ENCODE measurements around the gene PLA2G4C.

Gene PLA2G4C

GRCh38 chr19:48110350-48110966, at the start of gene PLA2G4C:
TSS of gene PLA2G4C (minus strand) at chr19:48110817. CDS start at chr19:48106529, 4,288 bp downstream.
- DNase-seq, result peak; percentile 65 to 89

GRCh38 chr19:48158210-48158790, 47.7 kb upstream of the PLA2G4C start:
- no peak for DNase-seq

- no peak for DNase-seq
These were observed 43.4 kb upstream of the PLA2G4C start for GRCh38 chr19:48154003-48154402.

- peak; percentile 12 to 16 for DNase-seq
These were observed 41.9 kb upstream of the PLA2G4C start for GRCh38 chr19:48152551-48152950.

- no peak for DNase-seq
These were observed 38.8 kb upstream of the PLA2G4C start for GRCh38 chr19:48149430-48149829.

- no peak for DNase-seq
These were observed 38.0 kb upstream of the PLA2G4C start for GRCh38 chr19:48148576-48148975.

GRCh38 chr19:48147597-48148175, 37.1 kb upstream of the PLA2G4C start:
- DNase-seq, result no peak

- no peak for DNase-seq
These were observed 28.4 kb upstream of the PLA2G4C start for GRCh38 chr19:48139053-48139452.

- no peak for DNase-seq
These were observed 26.8 kb upstream of the PLA2G4C start for GRCh38 chr19:48137411-48137810.

GRCh38 chr19:48136547-48136946, 25.9 kb upstream of the PLA2G4C start:
- DNase-seq, result no peak

- DNase-seq, result no peak
These were observed 24.8 kb upstream of the PLA2G4C start for GRCh38 chr19:48135411-48135810.

GRCh38 chr19:48133094-48133493, 22.5 kb upstream of the PLA2G4C start:
- no peak for DNase-seq

GRCh38 chr19:48127561-48127960, 16.9 kb upstream of the PLA2G4C start:
- no peak for DNase-seq

- DNase-seq, result peak in 1 of 2 donors; percentile 8
These were observed 13.5 kb upstream of the PLA2G4C start for GRCh38 chr19:48123907-48124651.

- no peak for DNase-seq
These were observed 11.8 kb upstream of the PLA2G4C start for GRCh38 chr19:48122421-48122820.

- DNase-seq, result peak in 1 of 2 donors; percentile 82
These were observed 11.3 kb upstream of the PLA2G4C start for GRCh38 chr19:48121909-48122371.

- DNase-seq, result no peak
These were observed 10.4 kb upstream of the PLA2G4C start for GRCh38 chr19:48121066-48121465.

GRCh38 chr19:48120505-48120904, 9.9 kb upstream of the PLA2G4C start:
- DNase-seq, result no peak

- no peak for DNase-seq
These were observed 7.5 kb upstream of the PLA2G4C start for GRCh38 chr19:48118131-48118517.

- no peak for DNase-seq
These were observed 7.0 kb upstream of the PLA2G4C start for GRCh38 chr19:48117515-48118130.

- DNase-seq, result peak in 1 of 2 donors; percentile 77
These were observed 2.7 kb upstream of the PLA2G4C start for GRCh38 chr19:48113190-48113917.

GRCh38 chr19:48111280-48111679, 663 bp upstream of the PLA2G4C start:
- no peak for DNase-seq

Measured in bone marrow (tissue), 2 donors.